Tibial nerve (tissue), 3 donors: ENCODE measurements around the gene NKX1-1.

ENCODE experiments used
- POLR2A ChIP-seq, 2 donors: fragments of 450-650 bp; IDR thresholded peaks; one replicate each; pipeline ENCODE4 v1.6.1; 2017; ENCODE audit warnings: antibody characterized with exemption in 2 of 2, mild to moderate bottlenecking in 2 of 2, moderate library complexity in 2 of 2
- TF ChIP-seq, protein P1 (sequence below), 5 experiments: fragments of 200-600 bp in 3 of 5; fragments of 450-650 bp in 2 of 5; sonication (generic) in 3 of 5; IDR thresholded peaks; one replicate each; pipeline ENCODE4 v1.5.1; 2016 to 2019; ENCODE audit warnings: antibody characterized with exemption in 5 of 5, mild to moderate bottlenecking in 3 of 5, moderate library complexity in 2 of 5

DNA sequence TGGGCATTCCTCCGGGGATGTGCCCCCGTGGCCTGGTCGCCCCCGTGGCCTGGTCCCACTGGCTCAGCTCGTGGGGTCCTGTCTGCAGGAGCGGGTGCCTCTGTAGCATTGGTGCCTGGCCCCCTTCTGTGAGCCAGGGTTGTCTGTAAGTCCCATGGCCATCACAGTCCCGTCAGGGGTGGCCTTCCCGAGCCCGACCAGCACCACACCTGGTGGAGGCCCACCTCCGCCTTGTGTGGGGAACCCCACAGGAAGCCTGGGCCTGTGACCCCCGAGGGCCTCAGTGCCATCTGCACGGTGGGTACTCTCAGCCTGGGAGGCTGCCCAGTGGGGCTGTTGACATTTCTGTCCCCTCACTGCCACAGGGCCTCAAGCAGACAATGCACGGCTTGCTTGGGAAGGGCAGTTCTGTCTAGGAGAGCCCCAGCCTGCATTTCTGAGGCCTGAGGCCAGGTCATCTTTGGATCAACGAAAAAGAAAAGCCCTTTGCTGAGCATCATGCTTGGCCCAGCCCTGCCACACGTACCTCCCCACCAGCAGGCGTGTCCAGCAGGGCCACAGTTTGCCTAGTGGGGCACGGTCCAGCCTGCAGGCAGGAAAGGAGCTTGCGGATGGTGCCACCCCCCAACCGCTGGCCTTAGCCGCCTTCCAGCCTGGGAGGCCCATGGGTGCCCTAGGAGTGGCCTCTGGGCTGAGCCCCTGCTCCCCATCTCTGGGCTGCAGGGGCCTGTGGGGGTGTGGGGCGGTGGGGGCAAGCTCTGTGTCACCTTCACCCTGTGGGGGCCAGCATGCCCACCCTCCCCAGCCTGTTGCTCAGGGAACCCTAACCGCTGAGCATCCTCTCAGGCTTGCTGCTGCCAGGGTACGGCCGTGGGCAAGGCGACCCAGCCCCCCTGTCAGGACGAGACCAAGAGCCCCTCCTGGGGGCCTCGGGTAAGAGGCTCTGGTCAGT lies 23.2 kb downstream of the NKX1-1 start:
- TF ChIP-seq, protein P1, sequence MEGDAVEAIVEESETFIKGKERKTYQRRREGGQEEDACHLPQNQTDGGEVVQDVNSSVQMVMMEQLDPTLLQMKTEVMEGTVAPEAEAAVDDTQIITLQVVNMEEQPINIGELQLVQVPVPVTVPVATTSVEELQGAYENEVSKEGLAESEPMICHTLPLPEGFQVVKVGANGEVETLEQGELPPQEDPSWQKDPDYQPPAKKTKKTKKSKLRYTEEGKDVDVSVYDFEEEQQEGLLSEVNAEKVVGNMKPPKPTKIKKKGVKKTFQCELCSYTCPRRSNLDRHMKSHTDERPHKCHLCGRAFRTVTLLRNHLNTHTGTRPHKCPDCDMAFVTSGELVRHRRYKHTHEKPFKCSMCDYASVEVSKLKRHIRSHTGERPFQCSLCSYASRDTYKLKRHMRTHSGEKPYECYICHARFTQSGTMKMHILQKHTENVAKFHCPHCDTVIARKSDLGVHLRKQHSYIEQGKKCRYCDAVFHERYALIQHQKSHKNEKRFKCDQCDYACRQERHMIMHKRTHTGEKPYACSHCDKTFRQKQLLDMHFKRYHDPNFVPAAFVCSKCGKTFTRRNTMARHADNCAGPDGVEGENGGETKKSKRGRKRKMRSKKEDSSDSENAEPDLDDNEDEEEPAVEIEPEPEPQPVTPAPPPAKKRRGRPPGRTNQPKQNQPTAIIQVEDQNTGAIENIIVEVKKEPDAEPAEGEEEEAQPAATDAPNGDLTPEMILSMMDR (IDR thresholded peaks at IDR 0.05), result no peak
- TF ChIP-seq POLR2A (IDR thresholded peaks at IDR 0.05), result no peak
